NCI-H187 treated with DMSO at 0.1 percent for 48 hours (cell line): Measurements from ENCODE around the gene EIF2B5.

Experiments
- DNase-seq: peaks from one replicate; lab custom pipeline; 2025; lab: John Stamatoyannopoulos, UW

Gene EIF2B5

GRCh38 chr3:184173374-184173722 is 38.2 kb downstream of the EIF2B5 start:
- DNase-seq, result no peak

GRCh38 chr3:184174284-184174645 is 39.1 kb downstream of the EIF2B5 start:
- no peak for DNase-seq

GRCh38 chr3:184174646-184175492 is 39.7 kb downstream of the EIF2B5 start, which contains the start of gene AP2M1:
AP2M1 (plus strand) TSS chr3:184174855; CDS start chr3:184176994, 2,139 bp downstream.
- peak; percentile 84 for DNase-seq

GRCh38 chr3:184175506-184175905 is 40.3 kb downstream of the EIF2B5 start:
- DNase-seq, result no peak

GRCh38 chr3:184175981-184176376 is 40.8 kb downstream of the EIF2B5 start:
- DNase-seq, result no peak

GRCh38 chr3:184176377-184177330 is 41.5 kb downstream of the EIF2B5 start:
- no peak for DNase-seq

GRCh38 chr3:184177331-184177731 is 42.2 kb downstream of the EIF2B5 start:
- no peak for DNase-seq

GRCh38 chr3:184177767-184178306 is 42.7 kb downstream of the EIF2B5 start:
- DNase-seq, result no peak

GRCh38 chr3:184178521-184179138 is 43.5 kb downstream of the EIF2B5 start:
- DNase-seq, result no peak

GRCh38 chr3:184180165-184180564 is 45.0 kb downstream of the EIF2B5 start:
- no peak for DNase-seq

GRCh38 chr3:184181596-184181995 is 46.4 kb downstream of the EIF2B5 start:
- DNase-seq, result no peak

GRCh38 chr3:184183679-184184078 is 48.5 kb downstream of the EIF2B5 start:
- DNase-seq, result no peak

GRCh38 chr3:184184546-184185230 is 49.5 kb downstream of the EIF2B5 start:
- DNase-seq, result no peak

GRCh38 chr3:184185461-184186183 is 50.5 kb downstream of the EIF2B5 start:
- peak; percentile 89 for DNase-seq

- DNase-seq, result no peak
Measured at GRCh38 chr3:184186184-184186901, 51.2 kb downstream of the EIF2B5 start, which contains the start of gene ABCF3. ABCF3 (plus strand) TSS chr3:184186199; CDS start chr3:184186208, 9 bp downstream.

GRCh38 chr3:184186902-184187207 is 51.7 kb downstream of the EIF2B5 start:
- DNase-seq, result no peak

- no peak for DNase-seq
Measured at GRCh38 chr3:184188080-184188479, 52.9 kb downstream of the EIF2B5 start.

- DNase-seq, result no peak
Measured at GRCh38 chr3:184189421-184189820, 54.3 kb downstream of the EIF2B5 start.

- DNase-seq, result no peak
Measured at GRCh38 chr3:184192889-184193288, 57.7 kb downstream of the EIF2B5 start.

- DNase-seq, result no peak
Measured at GRCh38 chr3:184193991-184194539, 58.9 kb downstream of the EIF2B5 start.
